Measurements from ENCODE around the gene KIAA2012. TPM values are rescaled to one million over a fixed set of nuclear protein-coding genes. Genes with fewer than 3 reads are reported as not detected.

Gene KIAA2012
- total RNA-seq: 2.5 TPM

GRCh38 chr2:202072737-202073401, at the start of gene KIAA2012:
Gene KIAA2012, plus strand, starts transcription at chr2:202073255. Its CDS starts 373 bp downstream, at chr2:202073628.

DNA sequence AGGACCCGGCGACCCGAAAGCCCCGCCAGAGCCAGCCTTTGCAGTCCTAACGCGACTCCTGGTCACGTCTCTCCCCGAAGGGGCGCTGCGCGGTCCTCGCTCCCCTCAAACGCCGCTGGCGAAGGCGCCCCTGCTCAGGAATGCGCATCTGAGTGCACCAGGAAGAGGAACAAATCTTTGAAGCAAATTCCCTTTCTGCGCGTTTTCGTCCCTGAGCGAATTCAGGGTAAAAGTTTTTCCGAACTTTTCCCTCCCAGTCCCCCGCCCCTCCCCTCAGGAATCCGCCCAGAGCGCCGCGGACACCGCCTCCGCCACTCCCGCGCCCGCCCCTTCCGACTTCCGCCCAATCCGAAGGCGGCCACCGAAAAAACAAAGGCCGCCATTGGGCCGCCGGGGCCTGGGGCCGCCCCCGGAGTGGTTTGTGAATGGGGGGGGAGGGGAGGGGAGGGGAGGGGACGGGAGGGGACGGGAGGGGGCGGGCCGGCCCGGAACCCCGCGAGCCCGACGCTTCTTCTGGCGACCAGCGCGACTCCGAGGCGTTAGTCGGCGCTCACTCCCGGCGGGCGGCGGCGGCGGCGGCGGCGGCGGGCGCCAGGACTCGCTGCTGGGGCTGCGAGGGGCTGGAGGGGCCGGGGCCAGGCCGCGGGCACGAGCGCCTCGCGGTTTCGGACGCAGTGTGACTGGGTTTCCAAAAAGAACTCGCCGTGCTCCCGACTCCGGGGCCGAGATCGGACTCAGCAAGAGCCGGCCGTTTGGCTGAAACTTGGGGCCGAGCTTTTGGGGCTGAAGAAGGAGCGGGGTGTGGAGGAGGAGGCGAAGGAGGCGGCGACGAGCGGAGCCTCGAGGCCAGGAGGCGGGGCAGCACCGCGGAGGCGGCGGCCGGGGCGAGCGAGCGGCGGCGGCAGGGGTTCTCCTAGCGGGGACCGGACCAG, 39.5 kb upstream of the KIAA2012 start, which contains the start of gene FZD7:
Gene FZD7 (plus strand): TSS at position 539 of the 932 bp plus-strand sequence. CDS start 793 bp downstream, outside the sequence.

DNA sequence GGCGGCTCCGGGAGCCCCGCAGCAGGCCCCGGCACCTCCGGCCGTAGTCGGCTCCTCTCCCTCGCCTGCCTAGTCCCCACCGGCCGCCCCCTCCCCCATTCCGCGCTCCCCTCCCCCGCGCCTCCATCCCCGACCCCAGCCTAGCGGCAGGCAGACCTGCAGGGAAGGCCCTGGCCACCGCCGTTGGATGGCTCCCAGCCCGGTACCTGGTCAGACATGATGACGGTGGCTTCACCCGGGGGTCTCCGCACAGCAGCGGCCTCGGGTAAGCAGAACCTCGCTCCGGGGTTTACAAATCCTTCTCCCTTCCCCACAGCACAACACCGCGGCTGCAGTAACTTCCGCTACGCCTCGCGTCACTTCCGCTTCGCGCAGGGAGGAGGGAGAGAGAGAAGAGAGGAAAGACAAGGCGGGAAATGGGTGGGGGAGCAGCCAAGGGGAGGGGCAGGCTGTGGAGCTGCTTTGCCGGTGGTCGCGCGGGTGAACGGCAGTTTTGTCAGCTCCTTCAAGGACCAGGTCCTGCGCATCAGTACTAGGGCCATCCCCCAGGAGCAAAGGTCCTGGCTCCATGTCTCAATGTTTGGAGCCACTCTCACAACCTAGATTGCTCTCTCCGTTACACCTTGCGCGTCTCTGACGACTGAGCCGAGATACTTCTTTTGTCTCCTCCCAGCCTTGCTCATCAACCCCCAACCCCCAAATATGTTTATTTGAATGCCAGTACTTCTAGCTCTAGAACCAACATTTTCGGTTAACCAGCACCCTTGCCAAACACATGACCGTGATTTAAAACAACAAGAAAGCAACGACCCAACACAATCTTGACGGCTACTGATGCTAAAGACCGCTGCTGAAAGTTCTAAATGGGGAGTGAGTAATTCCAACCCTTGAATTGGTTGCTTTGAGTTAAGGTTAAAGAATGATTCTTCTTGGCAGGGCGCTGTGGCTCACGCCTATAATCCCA, 165.5 kb downstream of the KIAA2012 start, which contains the start of gene SUMO1:
Gene SUMO1 (minus strand): TSS at position 364 of the 964 bp plus-strand sequence. CDS start 146 bp downstream, at position 218.

Small RNA genes lying within 50 kb of the gene (small RNA-seq; reads per million reads assigned to genes)
- not detected for gene AC079354.2

Other genes with a start within 250 kb of the KIAA2012 start
- 7.4 TPM for gene FZD7, start 39.4 kb upstream of the KIAA2012 start, total RNA-seq
- gene SUMO1, start 165.3 kb downstream of the KIAA2012 start, total RNA-seq: 149 TPM
- gene NOP58, start 192.5 kb downstream of the KIAA2012 start, total RNA-seq: 57.9 TPM